Measurements from ENCODE around the gene FSTL4.

DNA sequence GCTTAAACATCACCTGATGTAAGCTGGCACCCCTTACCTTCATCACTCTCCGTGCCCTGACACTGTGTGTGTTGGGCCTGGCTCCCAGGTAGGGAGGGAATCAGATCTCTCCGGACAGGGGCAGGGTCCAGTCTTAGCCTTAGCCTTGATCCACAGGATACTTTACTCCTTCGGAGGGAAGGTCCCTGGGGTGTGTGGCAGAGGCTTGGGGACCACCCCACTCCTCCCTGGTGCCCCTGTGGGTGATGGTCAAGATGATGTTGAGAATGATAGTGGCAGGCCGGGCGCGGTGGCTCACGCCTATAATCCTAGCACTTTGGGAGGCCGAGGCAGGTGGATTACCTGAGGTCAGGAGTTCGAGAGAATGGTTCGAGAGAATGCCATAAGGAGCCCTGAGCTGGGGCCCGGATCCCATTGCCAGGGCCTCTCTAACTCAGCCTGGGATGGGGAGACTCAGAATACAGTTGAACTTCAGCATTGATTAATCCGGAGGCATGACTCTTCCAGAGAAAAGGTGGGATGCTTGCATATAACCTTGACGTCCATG lies 291.0 kb downstream of the FSTL4 start:
- TF ChIP-seq CTCF (IDR thresholded peaks at IDR 0.05) (no peak), POLR2AphosphoS5 (IDR thresholded peaks at IDR 0.05) (no peak), EP300 (IDR thresholded peaks at IDR 0.05) (no peak)

Data from upper lobe of left lung (tissue), 4 donors.